Vagina (tissue), 2 donors: ENCODE measurements around the gene OTOGL. TPM values are rescaled to one million over a fixed set of nuclear protein-coding genes. Genes with fewer than 3 reads are reported as not detected.

Experiments used
- DNase-seq, 2 donors: peaks; one replicate each; pipeline ENCODE4 v3.0.0-alpha.2; 2017; ENCODE audit errors: extremely low spot score in 2 of 2
- H3K27ac ChIP-seq: fragments of 200-600 bp; sonication (generic); one replicate; pipeline ENCODE4 v1.5.1; 2019
- H3K27me3 ChIP-seq: fragments of 200-600 bp; sonication (generic); one replicate; pipeline ENCODE4 v1.5.1; 2019
- H3K36me3 ChIP-seq, 2 donors: fragments of 200-600 bp; sonication (generic); one replicate each; pipeline ENCODE4 v1.5.1; 2017 to 2019
- H3K4me1 ChIP-seq: fragments of 200-600 bp; sonication (generic); one replicate; pipeline ENCODE4 v1.5.1; 2019
- H3K4me3 ChIP-seq, 2 donors: fragments of 200-600 bp; sonication (generic); 1 replicate in 1 of 2; 2 replicates in 1 of 2; pipeline ENCODE4 v1.5.1; 2016 to 2019
- H3K9me3 ChIP-seq: fragments of 200-600 bp; sonication (generic); one replicate; pipeline ENCODE4 v1.5.1; 2019
- CTCF ChIP-seq, 3 experiments: fragments of 450-650 bp in 2 of 3; fragments of 200-600 bp in 1 of 3; sonication (generic) in 1 of 3; IDR thresholded peaks; one replicate each; pipeline ENCODE4 v1.5.1; 2017 to 2019; ENCODE audit warnings: antibody characterized with exemption in 3 of 3, mild to moderate bottlenecking in 2 of 3, moderate library complexity in 2 of 3
- POLR2A ChIP-seq, 2 donors: fragments of 450-650 bp; IDR thresholded peaks; one replicate each; pipeline ENCODE4 v1.6.1; 2017; ENCODE audit warnings: antibody characterized with exemption in 2 of 2, mild to moderate bottlenecking in 2 of 2, moderate library complexity in 2 of 2
- POLR2AphosphoS5 ChIP-seq, 2 donors: sonication (generic); formaldehyde crosslinking; IDR thresholded peaks; one replicate each; pipeline ENCODE4 v1.9.0; 2017; ENCODE audit warnings: antibody characterized with exemption in 2 of 2, mild to moderate bottlenecking in 2 of 2, low read depth in 1 of 2; ENCODE audit not compliant: insufficient read depth in 1 of 2
- intact Hi-C: fragments of 100-400 bp; cut with DNase I; formaldehyde crosslinking; loops from one replicate; pipeline ENCODE4 v1.15.1; 2023
- small RNA-seq: library from RNA; depleted of rRNA; stranded (forward); fragments of <200 nt; gene quantifications from one replicate; pipeline ENCODE3, GENCODE V24; 2016
- total RNA-seq: library from RNA; depleted of rRNA; stranded (reverse); fragments of >200 nt; gene quantifications from one replicate; pipeline ENCODE4 v1.2.3, GENCODE V29; 2016

Gene OTOGL
- total RNA-seq, 1 donor from 2014 or later = under 0.01 TPM

GRCh38 chr12:80415466-80415865 lies 316.1 kb downstream of the OTOGL start:
- Histone ChIP-seq H3K4me3 (no peak overlapping the region), H3K36me3 (no peaks in the 10 kb centered on the region), H3K27me3 (no peaks in the 10 kb centered on the region), H3K9me3 (no peaks in the 10 kb centered on the region), H3K4me1 (no peaks in the 10 kb centered on the region), H3K27ac (no peak overlapping the region)
- intact Hi-C loops = no loop called here
- TF ChIP-seq POLR2AphosphoS5 (IDR thresholded peaks at IDR 0.05; ENCODE audit: insufficient read depth in 1 of 2, low read depth in 1 of 2) = no peak
- TF ChIP-seq POLR2A (IDR thresholded peaks at IDR 0.05) = no peak
- TF ChIP-seq CTCF (IDR thresholded peaks at IDR 0.05) = no peak
- no peak for DNase-seq

- Histone ChIP-seq H3K4me1 (no peaks in the 10 kb centered on the region), H3K27ac (no peak overlapping the region), H3K9me3 (no peaks in the 10 kb centered on the region), H3K27me3 (no peaks in the 10 kb centered on the region), H3K36me3 (no peaks in the 10 kb centered on the region), H3K4me3 (no peak overlapping the region)
- no peak for DNase-seq
- intact Hi-C loops = no loop called here
- TF ChIP-seq CTCF (IDR thresholded peaks at IDR 0.05) (no peak), POLR2AphosphoS5 (IDR thresholded peaks at IDR 0.05; ENCODE audit: insufficient read depth in 1 of 2, low read depth in 1 of 2) (no peak), POLR2A (IDR thresholded peaks at IDR 0.05) (no peak)
Measured at GRCh38 chr12:80419644-80420043, 320.3 kb downstream of the OTOGL start.

DNA sequence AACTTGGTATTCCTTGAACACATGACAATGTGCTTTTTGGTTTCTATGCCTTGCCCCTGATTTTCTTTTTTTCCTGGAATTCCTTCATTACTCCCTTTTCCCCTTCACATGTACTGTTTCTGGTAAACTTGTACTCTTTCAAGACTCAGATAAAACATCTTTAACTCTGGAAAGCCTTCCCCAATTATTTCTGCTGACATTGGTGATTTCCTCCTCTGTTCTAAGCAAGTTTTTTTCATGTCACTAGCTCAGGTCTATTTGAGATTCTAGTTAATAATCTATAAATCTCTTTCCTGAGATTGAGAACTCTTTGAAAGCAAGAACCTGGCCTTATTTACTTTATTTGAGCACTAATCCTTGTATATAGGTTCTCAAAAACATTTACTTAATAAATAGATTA lies 320.7 kb downstream of the OTOGL start:
- no peak for DNase-seq
- intact Hi-C loops = no loop called here
- TF ChIP-seq CTCF (IDR thresholded peaks at IDR 0.05) = no peak
- no peak for TF ChIP-seq POLR2A (IDR thresholded peaks at IDR 0.05)
- TF ChIP-seq POLR2AphosphoS5 (IDR thresholded peaks at IDR 0.05; ENCODE audit: insufficient read depth in 1 of 2, low read depth in 1 of 2) = no peak
- no peak overlapping the region for H3K4me3 ChIP-seq
- no peak overlapping the region for H3K27ac ChIP-seq
- no peaks in the 10 kb centered on the region for H3K36me3 ChIP-seq
- no peaks in the 10 kb centered on the region for H3K27me3 ChIP-seq
- H3K4me1 ChIP-seq = no peaks in the 10 kb centered on the region
- H3K9me3 ChIP-seq = no peaks in the 10 kb centered on the region

- H3K4me1 ChIP-seq = no peaks in the 10 kb centered on the region
- DNase-seq = no peak
- H3K27ac ChIP-seq = no peak overlapping the region
- no peak overlapping the region for H3K4me3 ChIP-seq
- H3K27me3 ChIP-seq = no peaks in the 10 kb centered on the region
- TF ChIP-seq POLR2A (IDR thresholded peaks at IDR 0.05) = no peak
- no peak for TF ChIP-seq CTCF (IDR thresholded peaks at IDR 0.05)
- no peak for TF ChIP-seq POLR2AphosphoS5 (IDR thresholded peaks at IDR 0.05; ENCODE audit: insufficient read depth in 1 of 2, low read depth in 1 of 2)
- no peaks in the 10 kb centered on the region for H3K9me3 ChIP-seq
- no peaks in the 10 kb centered on the region for H3K36me3 ChIP-seq
- intact Hi-C loops = no loop called here
Measured at GRCh38 chr12:80422550-80422949, 323.2 kb downstream of the OTOGL start.

Small RNAs within 50 kb of the gene (small RNA-seq; reads per million reads assigned to genes)
- not detected for gene RN7SKP261
- not detected for gene RNU7-106P

Other genes starting within 250 kb of the OTOGL start
- 95.8 TPM for gene PPP1R12A, start 164.4 kb upstream of the OTOGL start, total RNA-seq